OCI-LY7 (cell line): ENCODE data around the gene GPRC5B.

Experiments used
- EZH2phosphoT487 ChIP-seq: fragments of 200-600 bp; sonication (generic); IDR thresholded peaks from 2 replicates; pipeline ENCODE4 v1.6.1; 2018; ENCODE audit warnings: low read depth, borderline replicate concordance, mild to moderate bottlenecking, mixed run types, antibody characterized with exemption, low read length, moderate library complexity, mixed read lengths
- TF ChIP-seq, protein P1 (sequence below): fragments of 200-600 bp; sonication (generic); conservative IDR thresholded peaks from 2 replicates; pipeline ENCODE4 v1.5.1; 2014; ENCODE audit warnings: mild to moderate bottlenecking, antibody characterized with exemption, low read length, moderate library complexity, mixed read lengths

DNA sequence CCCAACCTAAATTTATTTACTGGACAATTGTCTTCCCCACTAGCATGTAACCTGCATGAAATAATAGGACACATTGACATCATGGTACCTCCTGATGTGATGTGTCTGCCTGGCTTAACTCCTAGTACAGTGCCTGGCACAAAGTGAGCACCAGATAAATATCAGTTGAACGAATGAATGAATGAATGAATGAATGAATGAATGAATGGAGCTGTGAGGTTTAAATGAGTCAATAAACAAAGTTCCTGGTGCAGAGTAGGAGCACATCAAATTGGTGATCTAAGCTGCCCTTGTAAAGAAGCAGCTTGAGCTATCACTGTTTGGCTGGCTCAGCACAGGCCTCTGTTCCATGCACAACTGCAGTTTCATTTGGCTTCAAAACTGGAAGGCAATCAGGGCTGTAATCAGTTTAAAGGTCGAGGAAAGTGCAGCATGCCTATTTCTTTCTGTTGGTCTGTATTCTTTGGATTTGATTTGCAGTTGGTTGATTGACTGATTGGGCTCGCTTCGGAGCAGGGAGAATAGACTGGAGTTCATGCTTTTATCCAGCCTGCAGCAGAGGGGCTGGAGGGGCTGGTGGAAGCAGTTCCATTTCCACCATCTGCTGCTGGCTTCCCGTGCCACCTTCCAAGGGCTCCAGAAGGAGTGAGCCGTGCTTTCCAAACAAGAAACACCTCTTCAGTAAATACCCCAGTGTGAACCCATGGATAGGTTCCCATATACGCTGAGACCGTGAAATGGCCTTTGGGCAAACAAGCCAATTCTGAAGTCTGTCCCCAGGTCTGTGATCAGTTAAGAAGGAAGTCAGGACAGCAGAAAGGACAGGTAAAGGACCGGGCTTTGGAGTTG, 54.6 kb downstream of the GPRC5B start:
- TF ChIP-seq, protein P1, sequence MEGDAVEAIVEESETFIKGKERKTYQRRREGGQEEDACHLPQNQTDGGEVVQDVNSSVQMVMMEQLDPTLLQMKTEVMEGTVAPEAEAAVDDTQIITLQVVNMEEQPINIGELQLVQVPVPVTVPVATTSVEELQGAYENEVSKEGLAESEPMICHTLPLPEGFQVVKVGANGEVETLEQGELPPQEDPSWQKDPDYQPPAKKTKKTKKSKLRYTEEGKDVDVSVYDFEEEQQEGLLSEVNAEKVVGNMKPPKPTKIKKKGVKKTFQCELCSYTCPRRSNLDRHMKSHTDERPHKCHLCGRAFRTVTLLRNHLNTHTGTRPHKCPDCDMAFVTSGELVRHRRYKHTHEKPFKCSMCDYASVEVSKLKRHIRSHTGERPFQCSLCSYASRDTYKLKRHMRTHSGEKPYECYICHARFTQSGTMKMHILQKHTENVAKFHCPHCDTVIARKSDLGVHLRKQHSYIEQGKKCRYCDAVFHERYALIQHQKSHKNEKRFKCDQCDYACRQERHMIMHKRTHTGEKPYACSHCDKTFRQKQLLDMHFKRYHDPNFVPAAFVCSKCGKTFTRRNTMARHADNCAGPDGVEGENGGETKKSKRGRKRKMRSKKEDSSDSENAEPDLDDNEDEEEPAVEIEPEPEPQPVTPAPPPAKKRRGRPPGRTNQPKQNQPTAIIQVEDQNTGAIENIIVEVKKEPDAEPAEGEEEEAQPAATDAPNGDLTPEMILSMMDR = no peak
- TF ChIP-seq EZH2phosphoT487 = no peak
